ENCODE data around the gene RNF115.

DNA sequence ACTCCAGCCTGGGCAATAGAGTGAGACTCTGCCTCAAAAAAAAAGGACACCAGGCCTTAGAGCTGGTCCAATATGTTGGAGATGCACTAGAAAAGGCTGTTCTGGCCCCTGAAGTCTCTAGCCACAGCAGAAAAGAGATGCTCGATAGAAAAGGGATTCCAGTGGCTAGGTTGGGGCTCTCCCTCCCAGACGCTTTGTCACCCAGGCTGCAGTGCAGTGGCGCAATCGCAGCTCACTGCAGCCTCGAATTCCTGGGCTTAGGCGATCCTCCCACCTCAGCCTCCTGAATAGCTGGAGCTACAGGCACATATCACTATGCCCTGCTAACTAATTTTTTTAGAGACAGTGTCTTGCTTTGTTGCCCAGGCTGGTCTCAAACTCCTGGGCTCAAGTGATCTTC, 135.0 kb downstream of the RNF115 start:
- TF ChIP-seq, protein P1, sequence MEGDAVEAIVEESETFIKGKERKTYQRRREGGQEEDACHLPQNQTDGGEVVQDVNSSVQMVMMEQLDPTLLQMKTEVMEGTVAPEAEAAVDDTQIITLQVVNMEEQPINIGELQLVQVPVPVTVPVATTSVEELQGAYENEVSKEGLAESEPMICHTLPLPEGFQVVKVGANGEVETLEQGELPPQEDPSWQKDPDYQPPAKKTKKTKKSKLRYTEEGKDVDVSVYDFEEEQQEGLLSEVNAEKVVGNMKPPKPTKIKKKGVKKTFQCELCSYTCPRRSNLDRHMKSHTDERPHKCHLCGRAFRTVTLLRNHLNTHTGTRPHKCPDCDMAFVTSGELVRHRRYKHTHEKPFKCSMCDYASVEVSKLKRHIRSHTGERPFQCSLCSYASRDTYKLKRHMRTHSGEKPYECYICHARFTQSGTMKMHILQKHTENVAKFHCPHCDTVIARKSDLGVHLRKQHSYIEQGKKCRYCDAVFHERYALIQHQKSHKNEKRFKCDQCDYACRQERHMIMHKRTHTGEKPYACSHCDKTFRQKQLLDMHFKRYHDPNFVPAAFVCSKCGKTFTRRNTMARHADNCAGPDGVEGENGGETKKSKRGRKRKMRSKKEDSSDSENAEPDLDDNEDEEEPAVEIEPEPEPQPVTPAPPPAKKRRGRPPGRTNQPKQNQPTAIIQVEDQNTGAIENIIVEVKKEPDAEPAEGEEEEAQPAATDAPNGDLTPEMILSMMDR (IDR thresholded peaks at IDR 0.05): no peak
- no peak for TF ChIP-seq POLR2A (IDR thresholded peaks at IDR 0.05)
- no peak for TF ChIP-seq POLR2AphosphoS5 (IDR thresholded peaks at IDR 0.05)
